Measurements from ENCODE around the gene ALDH4A1. TPM values are rescaled to one million over a fixed set of nuclear protein-coding genes. Genes with fewer than 3 reads are reported as not detected.

ALDH4A1 gene
- total and polyA plus RNA-seq, 9 donors: 2.8 to 13.9 (median 8.0) TPM

DNA sequence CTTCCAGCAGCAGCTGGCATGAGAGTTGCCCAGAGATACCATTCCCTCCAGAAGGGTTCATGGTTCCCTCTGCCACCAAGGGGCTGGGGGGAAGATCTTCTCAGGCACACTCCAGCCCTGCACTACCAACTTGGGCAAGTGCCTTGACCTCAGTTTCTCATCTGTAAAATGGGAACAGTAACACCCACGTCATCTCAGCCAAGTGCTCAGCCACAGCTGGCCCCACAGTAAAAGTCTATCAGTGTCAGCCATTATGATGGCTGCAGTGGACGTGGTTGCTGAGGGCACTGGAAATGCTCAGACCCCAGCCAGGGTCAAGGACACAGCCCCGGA lies 26.6 kb downstream of the ALDH4A1 start:
- no peaks in the 10 kb centered on the region for H3K4me1 ChIP-seq (ENCODE audit: insufficient read depth)
- H3K27me3 ChIP-seq: no peaks in the 10 kb centered on the region
- no peaks in the 10 kb centered on the region for H3K36me3 ChIP-seq
- H3K27ac ChIP-seq: no peak overlapping the region
- no peak for DNase-seq
- 52 to 71% (median 56%) methylated on average over 3 of the region's 3 CpGs for WGBS, 3 donors
- no peaks in the 10 kb centered on the region for H3K9me3 ChIP-seq
- no peak overlapping the region for H3K4me3 ChIP-seq
- intact Hi-C loops (cut with DNase I): no loop called here
- TF ChIP-seq POLR2A (IDR thresholded peaks at IDR 0.05) (no peak), CTCF (IDR thresholded peaks at IDR 0.05) (no peak), EP300 (IDR thresholded peaks at IDR 0.05) (no peak)

- Histone ChIP-seq H3K9me3 (no peaks in the 10 kb centered on the region), H3K27ac (no peak overlapping the region), H3K4me1 (ENCODE audit: insufficient read depth) (no peaks in the 10 kb centered on the region), H3K36me3 (no peaks in the 10 kb centered on the region), H3K27me3 (no peaks in the 10 kb centered on the region), H3K4me3 (no peak overlapping the region)
- peak; percentile 62 to 83 (median 74) for DNase-seq
- 28 to 40% (median 34%) methylated on average over 20 of the region's 20 CpGs for WGBS, 3 donors
- TF ChIP-seq POLR2A (IDR thresholded peaks at IDR 0.05): no peak
- TF ChIP-seq CTCF (IDR thresholded peaks at IDR 0.05): peak; percentile 15 to 49 (median 26)
- intact Hi-C loops (cut with DNase I): no loop called here
These were observed 27.1 kb downstream of the ALDH4A1 start for GRCh38 chr1:18875107-18875795.

DNA sequence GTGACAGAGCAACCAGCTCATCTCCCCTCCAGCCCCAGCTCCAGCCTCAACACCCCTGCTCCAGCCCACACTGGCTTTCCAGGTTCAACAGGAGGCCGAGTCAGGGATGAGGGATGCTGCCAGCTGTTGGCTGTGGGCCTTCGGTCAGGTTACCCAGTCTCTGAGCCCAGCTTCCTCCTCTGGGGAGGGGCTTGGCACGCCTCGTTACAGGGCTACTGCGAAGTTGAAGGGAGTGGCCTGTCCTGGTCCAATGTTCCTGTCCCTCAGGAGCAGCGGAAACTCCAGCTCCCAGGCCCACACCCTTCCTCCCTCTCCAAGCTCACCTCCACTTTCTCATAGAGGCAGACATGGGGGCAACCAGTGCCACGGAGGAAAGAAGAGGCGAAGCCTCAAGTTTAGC lies 27.8 kb downstream of the ALDH4A1 start:
- no peak overlapping the region for H3K4me3 ChIP-seq
- 62 to 72% (median 70%) methylated on average over 8 of the region's 8 CpGs for WGBS, 3 donors
- H3K27me3 ChIP-seq: no peaks in the 10 kb centered on the region
- no peak overlapping the region for H3K27ac ChIP-seq
- DNase-seq: no peak
- no peaks in the 10 kb centered on the region for H3K4me1 ChIP-seq (ENCODE audit: insufficient read depth)
- no peaks in the 10 kb centered on the region for H3K9me3 ChIP-seq
- H3K36me3 ChIP-seq: no peaks in the 10 kb centered on the region
- intact Hi-C loops (cut with DNase I): no loop called here
- TF ChIP-seq CTCF (IDR thresholded peaks at IDR 0.05): no peak
- TF ChIP-seq EP300 (IDR thresholded peaks at IDR 0.05): no peak
- TF ChIP-seq POLR2A (IDR thresholded peaks at IDR 0.05): no peak

DNA sequence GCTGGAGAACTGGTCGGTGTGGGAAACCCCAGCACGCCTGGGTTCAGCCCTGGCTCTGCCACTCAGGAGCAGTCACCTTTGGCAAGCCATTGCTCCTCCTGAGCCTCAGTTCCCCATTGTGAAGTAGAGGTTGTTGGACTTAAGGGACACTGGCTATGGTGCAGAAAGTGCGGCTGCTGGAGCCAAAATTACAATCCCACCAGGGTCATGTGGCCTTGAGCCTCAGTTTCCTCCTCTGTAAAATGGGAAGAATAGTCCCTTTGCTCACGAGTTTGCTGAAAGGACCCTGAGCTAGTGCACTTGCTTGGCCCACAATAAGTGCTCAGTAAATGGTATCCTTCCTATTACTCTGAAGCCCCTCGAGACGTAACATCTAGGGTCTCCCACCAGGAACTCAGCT lies 28.3 kb downstream of the ALDH4A1 start:
- no peaks in the 10 kb centered on the region for H3K27me3 ChIP-seq
- intact Hi-C loops (cut with DNase I): no loop called here
- WGBS, 3 donors: 80 to 85% (median 85%) methylated on average over 6 of the region's 6 CpGs
- no peak for TF ChIP-seq CTCF (IDR thresholded peaks at IDR 0.05)
- no peak for TF ChIP-seq POLR2A (IDR thresholded peaks at IDR 0.05)
- no peak for TF ChIP-seq EP300 (IDR thresholded peaks at IDR 0.05)
- no peaks in the 10 kb centered on the region for H3K9me3 ChIP-seq
- no peak overlapping the region for H3K27ac ChIP-seq
- no peak for DNase-seq
- H3K36me3 ChIP-seq: no peaks in the 10 kb centered on the region
- H3K4me1 ChIP-seq (ENCODE audit: insufficient read depth): no peaks in the 10 kb centered on the region
- H3K4me3 ChIP-seq: no peak overlapping the region

Measured in ovary (tissue), 9 donors.